Right lobe of liver (tissue), 4 donors: ENCODE measurements around the gene DLG5.

ENCODE experiments used
- CTCF ChIP-seq, 4 donors: fragments of 200-600 bp in 3 of 4; fragments of 450-650 bp in 1 of 4; IDR thresholded peaks; one replicate each; pipeline versions ENCODE4 v1.5.1 to v1.8.0; 2016 to 2022; ENCODE audit warnings: antibody characterized with exemption in 4 of 4, mild to moderate bottlenecking in 2 of 4
- POLR2A ChIP-seq: fragments of 450-650 bp; IDR thresholded peaks from one replicate; pipeline ENCODE4 v1.6.1; 2017; ENCODE audit warnings: antibody characterized with exemption, mild to moderate bottlenecking
- donor health status: DM: no; HTN: no; CAD: no.
- donor health status: DM: no; HTN: no; CAD: no.
- donor health status: DM: no; HTN: yes; CAD: no.

- peak in 3 of 4 donors; percentile 17 to 24 (median 22) for TF ChIP-seq CTCF (IDR thresholded peaks at IDR 0.05)
- no peak for TF ChIP-seq POLR2A
Observed at GRCh38 chr10:77911535-77912123, 14.9 kb downstream of the DLG5 start.
